HG03571 (cell line): ENCODE results near the gene FOXO3.
"Not testable (repeated sequence)": the region's sequence is repeated elsewhere in the genome, so short reads cannot be mapped to it uniquely, and the experiment has no call there.

ENCODE experiments used
- ATAC-seq: cut with Tn5 transposase; IDR thresholded peaks from one replicate; pipeline ENCODE4 v1.9.1; 2021; ENCODE audit not compliant: unreplicated experiment

The FOXO3 gene

GRCh38 chr6:108680314-108680713 lies 119.6 kb downstream of the FOXO3 start:
- not testable (repeated sequence) for ATAC-seq

GRCh38 chr6:108681721-108682120 lies 121.0 kb downstream of the FOXO3 start:
- ATAC-seq: not testable (repeated sequence)

- not testable (repeated sequence) for ATAC-seq
These were observed 121.8 kb downstream of the FOXO3 start for GRCh38 chr6:108682383-108683119.

GRCh38 chr6:108683976-108684375 lies 123.3 kb downstream of the FOXO3 start:
- ATAC-seq: not testable (repeated sequence)

- ATAC-seq: no peak
These were observed 124.1 kb downstream of the FOXO3 start for GRCh38 chr6:108684771-108685329.

- no peak for ATAC-seq
These were observed 125.3 kb downstream of the FOXO3 start for GRCh38 chr6:108685970-108686369.

- ATAC-seq: no peak
These were observed 126.2 kb downstream of the FOXO3 start for GRCh38 chr6:108686896-108687295.

- ATAC-seq: no peak
These were observed 127.2 kb downstream of the FOXO3 start for GRCh38 chr6:108687921-108688320.

- ATAC-seq: no peak
These were observed 128.8 kb downstream of the FOXO3 start for GRCh38 chr6:108689272-108690161.

- ATAC-seq: no peak
These were observed 129.8 kb downstream of the FOXO3 start for GRCh38 chr6:108690326-108691049.

- no peak for ATAC-seq
These were observed 132.9 kb downstream of the FOXO3 start for GRCh38 chr6:108693430-108694154.

- ATAC-seq: no peak
These were observed 134.1 kb downstream of the FOXO3 start for GRCh38 chr6:108694816-108695215.

- ATAC-seq: no peak
These were observed 136.9 kb downstream of the FOXO3 start for GRCh38 chr6:108697561-108698161.

- no peak for ATAC-seq
These were observed 138.0 kb downstream of the FOXO3 start for GRCh38 chr6:108698593-108699289.

- ATAC-seq: no peak
These were observed 138.7 kb downstream of the FOXO3 start for GRCh38 chr6:108699290-108700041.

GRCh38 chr6:108702106-108702851 lies 141.6 kb downstream of the FOXO3 start:
- no peak for ATAC-seq

- ATAC-seq: no peak
These were observed 145.9 kb downstream of the FOXO3 start for GRCh38 chr6:108706649-108707048.
